ENCODE measurements around the gene PHKA2.
A peak's percentile ranks its signal among the peaks of the same experiment; 100 is the strongest.

PHKA2 gene

GRCh38 chrX:18889346-18890048, 94.4 kb downstream of the PHKA2 start:
- no peak for DNase-seq (ENCODE audit: low spot score)

- no peak for DNase-seq (ENCODE audit: low spot score)
Observed at GRCh38 chrX:18888281-18888680, 95.6 kb downstream of the PHKA2 start.

- no peak for DNase-seq (ENCODE audit: low spot score)
Observed at GRCh38 chrX:18887825-18888212, 96.1 kb downstream of the PHKA2 start.

GRCh38 chrX:18887177-18887824, 96.6 kb downstream of the PHKA2 start:
- DNase-seq (ENCODE audit: low spot score), result no peak

- peak; percentile 33 for DNase-seq (ENCODE audit: low spot score)
Observed at GRCh38 chrX:18886344-18887161, 97.4 kb downstream of the PHKA2 start.

- no peak for DNase-seq (ENCODE audit: low spot score)
Observed at GRCh38 chrX:18886005-18886343, 97.9 kb downstream of the PHKA2 start.

- DNase-seq (ENCODE audit: low spot score), result no peak
Observed at GRCh38 chrX:18885328-18886004, 98.4 kb downstream of the PHKA2 start.

- no peak for DNase-seq (ENCODE audit: low spot score)
Observed at GRCh38 chrX:18884916-18885315, 99.0 kb downstream of the PHKA2 start.

- DNase-seq (ENCODE audit: low spot score), result no peak
Observed at GRCh38 chrX:18883961-18884765, 99.8 kb downstream of the PHKA2 start.

GRCh38 chrX:18883234-18883960, 100.5 kb downstream of the PHKA2 start:
- DNase-seq (ENCODE audit: low spot score), result no peak

- no peak for DNase-seq (ENCODE audit: low spot score)
Observed at GRCh38 chrX:18879144-18879543, 104.8 kb downstream of the PHKA2 start.

- DNase-seq (ENCODE audit: low spot score), result no peak
Observed at GRCh38 chrX:18877469-18877868, 106.4 kb downstream of the PHKA2 start.

GRCh38 chrX:18875256-18875878, 108.5 kb downstream of the PHKA2 start:
- no peak for DNase-seq (ENCODE audit: low spot score)

GRCh38 chrX:18874560-18875255, 109.2 kb downstream of the PHKA2 start:
- DNase-seq (ENCODE audit: low spot score), result no peak

- no peak for DNase-seq (ENCODE audit: low spot score)
Observed at GRCh38 chrX:18873836-18874235, 110.1 kb downstream of the PHKA2 start.

- no peak for DNase-seq (ENCODE audit: low spot score)
Observed at GRCh38 chrX:18873189-18873791, 110.6 kb downstream of the PHKA2 start.

- DNase-seq (ENCODE audit: low spot score), result no peak
Observed at GRCh38 chrX:18872621-18873020, 111.3 kb downstream of the PHKA2 start.

- no peak for DNase-seq (ENCODE audit: low spot score)
Observed at GRCh38 chrX:18871970-18872369, 111.9 kb downstream of the PHKA2 start.

GRCh38 chrX:18871161-18871890, 112.6 kb downstream of the PHKA2 start:
- DNase-seq (ENCODE audit: low spot score), result no peak

Data from germinal center (tissue), 1 donor.